8988T (cell line): Measurements from ENCODE around the gene RWDD4.
A peak's percentile ranks its signal among the peaks of the same experiment; 100 is the strongest.

Source experiments
- DNase-seq: peaks from one replicate; pipeline ENCODE4 v3.0.0; 2011

Gene RWDD4

GRCh38 chr4:183659029-183659871, at the start of gene RWDD4, which contains the start of gene TRAPPC11:
Gene RWDD4 (minus strand): TSS chr4:183659185. CDS start chr4:183658952, 233 bp downstream.
Gene TRAPPC11 (plus strand): TSS chr4:183659293. CDS start chr4:183663868, 4,575 bp downstream.
- peak; percentile 92 for DNase-seq

- no peak for DNase-seq
Measured at GRCh38 chr4:183702492-183702891, 43.5 kb upstream of the RWDD4 start.

GRCh38 chr4:183700407-183700806, 41.4 kb upstream of the RWDD4 start:
- no peak for DNase-seq

GRCh38 chr4:183698909-183699308, 39.9 kb upstream of the RWDD4 start:
- DNase-seq = no peak

GRCh38 chr4:183691897-183692296, 32.9 kb upstream of the RWDD4 start:
- DNase-seq = no peak

GRCh38 chr4:183691006-183691405, 32.0 kb upstream of the RWDD4 start:
- DNase-seq = no peak

- DNase-seq = no peak
Measured at GRCh38 chr4:183688216-183688615, 29.2 kb upstream of the RWDD4 start.

GRCh38 chr4:183686461-183686860, 27.5 kb upstream of the RWDD4 start:
- DNase-seq = no peak

GRCh38 chr4:183681119-183681518, 22.1 kb upstream of the RWDD4 start:
- no peak for DNase-seq

- no peak for DNase-seq
Measured at GRCh38 chr4:183675625-183676024, 16.6 kb upstream of the RWDD4 start.

- DNase-seq = no peak
Measured at GRCh38 chr4:183674153-183674552, 15.2 kb upstream of the RWDD4 start.

GRCh38 chr4:183670960-183671555, 12.1 kb upstream of the RWDD4 start:
- DNase-seq = no peak

GRCh38 chr4:183670251-183670650, 11.3 kb upstream of the RWDD4 start:
- no peak for DNase-seq

GRCh38 chr4:183666088-183666487, 7.1 kb upstream of the RWDD4 start:
- no peak for DNase-seq

- DNase-seq = no peak
Measured at GRCh38 chr4:183659872-183660242, 872 bp upstream of the RWDD4 start.

- DNase-seq = peak; percentile 31
Measured at GRCh38 chr4:183658362-183659028, 490 bp downstream of the RWDD4 start.

GRCh38 chr4:183657564-183657963, 1.4 kb downstream of the RWDD4 start:
- no peak for DNase-seq

GRCh38 chr4:183645326-183645725, 13.7 kb downstream of the RWDD4 start:
- no peak for DNase-seq

GRCh38 chr4:183639291-183639690, 19.7 kb downstream of the RWDD4 start:
- DNase-seq = no peak

GRCh38 chr4:183638436-183638835, 20.5 kb downstream of the RWDD4 start:
- no peak for DNase-seq

GRCh38 chr4:183637461-183637860, 21.5 kb downstream of the RWDD4 start:
- no peak for DNase-seq

- DNase-seq = no peak
Measured at GRCh38 chr4:183636923-183637322, 22.1 kb downstream of the RWDD4 start.

GRCh38 chr4:183636503-183636902, 22.5 kb downstream of the RWDD4 start:
- DNase-seq = no peak

- DNase-seq = no peak
Measured at GRCh38 chr4:183635741-183636140, 23.2 kb downstream of the RWDD4 start.
